ENCODE data around the gene CAPN15. TPM values are rescaled to one million over a fixed set of nuclear protein-coding genes. Genes with fewer than 3 reads are reported as not detected.

Gene CAPN15
- total RNA-seq, 2 experiments from 2014 or later = 76.4 to 81.2 TPM

DNA sequence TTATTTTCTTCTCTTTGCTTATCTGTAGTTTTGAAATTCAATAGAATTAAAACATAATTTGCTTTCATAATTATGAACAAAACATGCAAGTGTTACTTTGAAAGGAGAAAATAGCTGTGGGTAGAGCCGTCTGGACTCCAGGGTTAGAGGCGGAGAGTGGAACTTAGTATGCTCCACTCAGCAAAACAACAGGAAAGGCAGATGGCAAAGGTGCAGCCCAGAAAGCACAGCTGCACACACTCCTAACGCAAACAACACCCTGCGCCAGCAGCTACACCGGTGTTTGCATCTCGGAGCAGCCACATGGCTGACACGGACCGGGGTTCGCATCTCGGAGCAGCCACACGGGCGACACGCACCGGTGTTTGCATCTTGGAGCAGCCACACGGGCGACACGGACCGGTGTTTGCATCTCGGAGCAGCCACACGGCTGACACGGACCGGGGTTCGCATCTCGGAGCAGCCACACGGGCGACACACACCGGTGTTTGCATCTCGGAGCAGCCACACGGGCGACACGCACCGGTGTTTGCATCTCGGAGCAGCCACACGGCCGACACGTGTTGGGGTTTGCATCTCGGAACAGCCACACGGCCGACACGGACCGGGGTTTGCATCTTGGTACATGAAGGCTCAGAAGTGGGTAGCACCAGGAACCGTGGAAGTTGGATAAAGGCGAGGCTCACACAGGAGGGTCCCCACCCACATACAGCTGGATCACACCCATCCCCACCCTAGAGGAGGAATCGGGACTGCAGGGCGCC, 12.2 kb upstream of the CAPN15 start:
- H3K27me3 Mint-ChIP-seq = no peaks in the 10 kb centered on the region
- H3K36me3 Mint-ChIP-seq (ENCODE audit: low read depth) = no peaks in the 10 kb centered on the region
- TF ChIP-seq, protein P1, sequence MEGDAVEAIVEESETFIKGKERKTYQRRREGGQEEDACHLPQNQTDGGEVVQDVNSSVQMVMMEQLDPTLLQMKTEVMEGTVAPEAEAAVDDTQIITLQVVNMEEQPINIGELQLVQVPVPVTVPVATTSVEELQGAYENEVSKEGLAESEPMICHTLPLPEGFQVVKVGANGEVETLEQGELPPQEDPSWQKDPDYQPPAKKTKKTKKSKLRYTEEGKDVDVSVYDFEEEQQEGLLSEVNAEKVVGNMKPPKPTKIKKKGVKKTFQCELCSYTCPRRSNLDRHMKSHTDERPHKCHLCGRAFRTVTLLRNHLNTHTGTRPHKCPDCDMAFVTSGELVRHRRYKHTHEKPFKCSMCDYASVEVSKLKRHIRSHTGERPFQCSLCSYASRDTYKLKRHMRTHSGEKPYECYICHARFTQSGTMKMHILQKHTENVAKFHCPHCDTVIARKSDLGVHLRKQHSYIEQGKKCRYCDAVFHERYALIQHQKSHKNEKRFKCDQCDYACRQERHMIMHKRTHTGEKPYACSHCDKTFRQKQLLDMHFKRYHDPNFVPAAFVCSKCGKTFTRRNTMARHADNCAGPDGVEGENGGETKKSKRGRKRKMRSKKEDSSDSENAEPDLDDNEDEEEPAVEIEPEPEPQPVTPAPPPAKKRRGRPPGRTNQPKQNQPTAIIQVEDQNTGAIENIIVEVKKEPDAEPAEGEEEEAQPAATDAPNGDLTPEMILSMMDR (IDR thresholded peaks at IDR 0.05) = no peak
- DNase-seq (no peak), ATAC-seq (no peak)
- H3K4me1 Mint-ChIP-seq (ENCODE audit: low read depth) = no peaks in the 10 kb centered on the region
- CTCF ChIA-PET = interaction anchor here (0.9 kb wide), 1 partner anchor 28 kb away, joined by 3 read pairs; no protein-coding TSS in a partner anchor
- H3K4me3 Mint-ChIP-seq = no peak overlapping the region
- H3K27ac Mint-ChIP-seq = no peak overlapping the region
- POLR2A ChIA-PET = no interaction called here
- no peaks in the 10 kb centered on the region for H3K9me3 Mint-ChIP-seq
- intact Hi-C loops (cut with micrococcal nuclease) = no loop called here

DNA sequence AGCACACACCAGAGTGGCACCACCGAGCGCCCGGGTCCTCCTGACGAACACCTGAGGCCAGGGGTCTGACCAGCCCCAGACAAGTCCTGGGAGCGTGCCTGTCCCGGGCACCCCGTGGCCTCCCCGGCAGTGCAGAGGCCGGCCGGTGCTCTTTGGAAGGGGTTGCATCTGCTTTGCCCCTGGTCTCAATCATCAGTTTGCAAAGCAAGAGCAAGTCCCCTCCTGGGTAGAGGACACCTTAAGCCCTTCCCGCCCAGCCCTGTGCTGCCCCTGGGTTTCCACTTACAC, 11.6 kb upstream of the CAPN15 start:
- no peaks in the 10 kb centered on the region for H3K27me3 Mint-ChIP-seq
- H3K36me3 Mint-ChIP-seq (ENCODE audit: low read depth) = no peaks in the 10 kb centered on the region
- no peak overlapping the region for H3K27ac Mint-ChIP-seq
- TF ChIP-seq, protein P1 (IDR thresholded peaks at IDR 0.05) = no peak
- no peak overlapping the region for H3K4me3 Mint-ChIP-seq
- intact Hi-C loops (cut with micrococcal nuclease) = no loop called here
- H3K9me3 Mint-ChIP-seq = no peaks in the 10 kb centered on the region
- ChIA-PET POLR2A (no interaction called here), CTCF (no interaction called here)
- H3K4me1 Mint-ChIP-seq (ENCODE audit: low read depth) = no peaks in the 10 kb centered on the region
- no peak for DNase-seq
- ATAC-seq = no peak

GRCh38 chr16:516301-516700, 11.2 kb upstream of the CAPN15 start:
- CTCF ChIA-PET = no interaction called here
- Mint-ChIP-seq H3K27me3 (no peaks in the 10 kb centered on the region), H3K4me3 (no peak overlapping the region), H3K4me1 (ENCODE audit: low read depth) (no peaks in the 10 kb centered on the region), H3K9me3 (no peaks in the 10 kb centered on the region), H3K36me3 (ENCODE audit: low read depth) (no peaks in the 10 kb centered on the region), H3K27ac (no peak overlapping the region)
- intact Hi-C loops (cut with micrococcal nuclease) = no loop called here
- POLR2A ChIA-PET = no interaction called here
- no peak for DNase-seq
- ATAC-seq = no peak
- TF ChIP-seq, protein P1 (IDR thresholded peaks at IDR 0.05) = no peak

DNA sequence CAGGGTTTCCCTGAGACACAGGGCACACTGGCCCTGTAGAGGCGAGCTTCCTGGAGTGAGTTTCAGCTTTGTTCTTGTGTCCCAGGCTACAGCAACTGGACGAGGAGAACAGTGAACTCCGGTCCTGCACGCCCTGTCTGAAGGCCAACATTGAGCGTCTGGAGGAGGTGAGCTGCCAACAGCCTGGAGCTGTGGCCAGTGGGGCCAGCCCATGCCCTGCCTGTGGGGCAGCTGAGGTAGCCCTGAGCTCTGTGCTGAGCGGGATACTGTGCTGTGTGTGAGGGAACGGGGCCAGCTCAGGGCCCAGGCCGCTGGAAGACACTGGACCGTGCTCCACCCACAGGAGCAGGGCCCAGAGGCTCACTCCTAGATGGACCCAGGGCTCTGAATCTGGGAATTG, 8.7 kb upstream of the CAPN15 start:
- H3K4me1 Mint-ChIP-seq (ENCODE audit: low read depth) = peaks cover 2% of the 10 kb centered on the region
- no peaks in the 10 kb centered on the region for H3K27me3 Mint-ChIP-seq
- CTCF ChIA-PET = interaction anchor here (1.2 kb wide), 1 partner anchor 82 kb away, joined by 3 read pairs; no protein-coding TSS in a partner anchor
- H3K9me3 Mint-ChIP-seq = no peaks in the 10 kb centered on the region
- H3K4me3 Mint-ChIP-seq = no peak overlapping the region
- H3K36me3 Mint-ChIP-seq (ENCODE audit: low read depth) = no peaks in the 10 kb centered on the region
- ATAC-seq (no peak), DNase-seq (no peak)
- no peak overlapping the region for H3K27ac Mint-ChIP-seq
- POLR2A ChIA-PET = interaction anchor here (0.6 kb wide), 1 partner anchor 39 kb away, joined by 3 read pairs; no protein-coding TSS in a partner anchor
- TF ChIP-seq, protein P1 (IDR thresholded peaks at IDR 0.05) = no peak
- intact Hi-C loops (cut with micrococcal nuclease) = no loop called here

DNA sequence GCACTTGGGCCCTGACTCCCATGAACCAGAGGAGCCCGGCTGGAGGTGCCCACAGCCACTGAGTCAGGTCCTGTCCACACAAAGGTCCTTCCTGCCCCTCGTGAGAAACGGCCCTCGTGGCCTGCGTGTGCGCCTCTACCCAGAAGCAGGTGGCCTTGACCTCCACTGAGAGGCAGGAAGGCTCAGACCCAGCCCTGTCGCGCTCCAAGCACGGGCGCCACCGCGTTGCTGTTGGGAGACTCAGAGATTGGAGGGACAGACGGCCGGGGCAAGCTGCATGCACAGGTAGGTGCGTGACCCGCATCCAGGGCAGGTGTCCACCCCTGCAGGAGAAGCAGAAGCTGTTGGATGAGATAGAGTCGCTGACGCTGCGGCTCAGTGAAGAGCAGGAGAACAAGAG, 8.1 kb upstream of the CAPN15 start:
- no peaks in the 10 kb centered on the region for H3K27me3 Mint-ChIP-seq
- no peak for DNase-seq
- H3K9me3 Mint-ChIP-seq = no peaks in the 10 kb centered on the region
- TF ChIP-seq, protein P1 (IDR thresholded peaks at IDR 0.05) = no peak
- no peak overlapping the region for H3K4me3 Mint-ChIP-seq
- intact Hi-C loops (cut with micrococcal nuclease) = no loop called here
- POLR2A ChIA-PET = interaction anchor here (0.6 kb wide), 1 partner anchor 39 kb away, joined by 3 read pairs; no protein-coding TSS in a partner anchor
- no peak overlapping the region for H3K27ac Mint-ChIP-seq
- CTCF ChIA-PET = no interaction called here
- no peak for ATAC-seq
- peaks cover 8% of the 10 kb centered on the region for H3K4me1 Mint-ChIP-seq (ENCODE audit: low read depth)
- H3K36me3 Mint-ChIP-seq (ENCODE audit: low read depth) = no peaks in the 10 kb centered on the region
